Endodermal cell (in vitro differentiated cells): ENCODE results near the gene EIF5B. TPM values are rescaled to one million over a fixed set of nuclear protein-coding genes. Genes with fewer than 3 reads are reported as not detected.
"Not testable (repeated sequence)": the region's sequence is repeated elsewhere in the genome, so short reads cannot be mapped to it uniquely, and the experiment has no call there.

Experiments used
- DNase-seq: peaks from one replicate; pipeline ENCODE4 v3.0.0-alpha.2; 2017
- H3K27ac ChIP-seq: 2 replicates; pipeline ENCODE4 v1.5.1; 2013; ENCODE audit warnings: mild to moderate bottlenecking, low read depth, low read length, moderate library complexity
- H3K27me3 ChIP-seq: 2 replicates; pipeline ENCODE4 v1.6.1; 2013; ENCODE audit warnings: mild to moderate bottlenecking, low read length, moderate library complexity; ENCODE audit not compliant: insufficient read depth, control insufficient read depth, poor library complexity, severe bottlenecking
- H3K36me3 ChIP-seq: 2 replicates; pipeline ENCODE4 v1.7.0; 2013; ENCODE audit warnings: mild to moderate bottlenecking, low read length, moderate library complexity; ENCODE audit not compliant: control insufficient read depth, insufficient read depth
- H3K4me1 ChIP-seq: one replicate; pipeline ENCODE4 v1.7.0; 2013; ENCODE audit warnings: low read length; ENCODE audit not compliant: control insufficient read depth, insufficient read depth
- H3K4me3 ChIP-seq: 2 replicates; pipeline ENCODE4 v1.5.1; 2013; ENCODE audit warnings: mild to moderate bottlenecking, low read length, moderate library complexity
- H3K9ac ChIP-seq: 2 replicates; pipeline ENCODE4 v1.6.1; 2013; ENCODE audit warnings: mild to moderate bottlenecking, low read length, moderate library complexity; ENCODE audit not compliant: poor library complexity, severe bottlenecking; ENCODE audit errors: extremely low read depth
- H3K9me3 ChIP-seq: 2 replicates; pipeline ENCODE4 v1.6.1; 2013; ENCODE audit warnings: mild to moderate bottlenecking, low read length, moderate library complexity; ENCODE audit not compliant: control insufficient read depth
- H3K27ac Mint-ChIP-seq: 2 replicates; pipeline ENCODE4 v1.8.0; 2020; ENCODE audit warnings: mixed read lengths
- H3K27me3 Mint-ChIP-seq: 2 replicates; pipeline ENCODE4 v1.8.0; 2021; ENCODE audit warnings: mild to moderate bottlenecking, mixed read lengths; ENCODE audit not compliant: insufficient read depth
- H3K36me3 Mint-ChIP-seq: 2 replicates; pipeline ENCODE4 v1.8.0; 2020; ENCODE audit warnings: low read depth, mixed read lengths
- H3K4me1 Mint-ChIP-seq: 2 replicates; pipeline ENCODE4 v1.8.0; 2020; ENCODE audit warnings: mixed read lengths
- H3K4me3 Mint-ChIP-seq: 2 replicates; pipeline ENCODE4 v1.8.0; 2020; ENCODE audit warnings: mild to moderate bottlenecking, moderate library complexity, mixed read lengths
- H3K9me3 Mint-ChIP-seq: 2 replicates; pipeline ENCODE4 v1.8.0; 2020; ENCODE audit warnings: mild to moderate bottlenecking, mixed read lengths
- CTCF ChIP-seq: fragments of 200-600 bp; sonication (generic); conservative IDR thresholded peaks from 2 replicates; pipeline ENCODE4 v1.5.0; 2021; ENCODE audit warnings: antibody characterized with exemption, mild to moderate bottlenecking
- WGBS, 2 experiments: methylation state at CpG; one replicate each; pipeline versions ENCODE4 v1.1.5 to v1.1.7; 2013; ENCODE audit warnings: missing lambda C conversion rate in 2 of 2, mixed read lengths in 1 of 2; ENCODE audit not compliant: insufficient coverage in 1 of 2, insufficient read length in 1 of 2; 5-methylcytosine and 5-hydroxymethylcytosine counted together
- long read RNA-seq, 4 experiments: library from polyadenylated mRNA in 2 of 4; library from RNA in 1 of 4; library from capped mRNA in 1 of 4; stranded (forward) in 3 of 4; unstranded in 1 of 4; transcript quantifications; one replicate each; pipeline ENCODE4 v2.0.0, GENCODE V29; 2020 to 2021; ENCODE audit warnings: inconsistent platforms in 1 of 4
- polyA plus RNA-seq, 2 experiments: library from polyadenylated mRNA; stranded (reverse); fragments of 50-300 nt; gene quantifications; one replicate each; pipeline ENCODE4 v1.2.3, GENCODE V29; 2013
- total RNA-seq, 2 donors: library from RNA; stranded (reverse); fragmentation: NEBNext Ultra II Directional in 1 of 2; extraction: Animal tissue kit (Norgen Biotek cat#: 25700) in 1 of 2; gene quantifications; 2 replicates in 1 of 2; 3 replicates in 1 of 2; pipeline ENCODE4 v1.2.1, GENCODE V29; 2021

EIF5B gene
- total RNA-seq, result 10 to 100 TPM; 54.2 to 63.6 TPM
- 38.9 TPM for polyA plus RNA-seq (2013, experiment 1 of 2)
- polyA plus RNA-seq (2013, experiment 2 of 2), result 41.2 TPM
- long read RNA-seq, experiment 1, partial matches to known transcripts, result 29 of 37 reads
- long read RNA-seq, experiment 1, other reads (novel, unspliced or antisense), result 7 of 37 reads
- long read RNA-seq, experiment 2, full-length matches to known transcripts, result 95 of 169 reads
- long read RNA-seq, experiment 2, partial matches to known transcripts, result 53 of 169 reads
- long read RNA-seq, experiment 2, other reads (novel, unspliced or antisense), result 21 of 169 reads
- long read RNA-seq, experiment 3, partial matches to known transcripts, result 32 of 35 reads
- long read RNA-seq, experiment 3, other reads (novel, unspliced or antisense), result 3 of 35 reads
- long read RNA-seq, experiment 4, full-length matches to known transcripts, result 1 of 382 reads
- long read RNA-seq, experiment 4, partial matches to known transcripts, result 375 of 382 reads
- long read RNA-seq, experiment 4, other reads (novel, unspliced or antisense), result 6 of 382 reads

GRCh38 chr2:99337113-99338028, at the start of gene EIF5B:
Gene EIF5B (plus strand): TSS chr2:99337389. CDS start chr2:99337555, 166 bp downstream.
- H3K9me3 Mint-ChIP-seq, result no peaks in the 10 kb centered on the region
- 0% methylated on average over 28 to 87 of the region's 87 CpGs for WGBS, 2 experiments
- peak within 1 kb of the TSS; percentile 92 for H3K27ac ChIP-seq

GRCh38 chr2:99297994-99298393, 39.2 kb upstream of the EIF5B start:
- H3K27me3 ChIP-seq, result no peaks in the 10 kb centered on the region
- Mint-ChIP-seq H3K4me3 (no peak overlapping the region), H3K27ac (no peak overlapping the region), H3K4me1 (no peaks in the 10 kb centered on the region), H3K36me3 (no peaks in the 10 kb centered on the region), H3K9me3 (no peaks in the 10 kb centered on the region), H3K27me3 (no peaks in the 10 kb centered on the region)
- no peak for TF ChIP-seq CTCF
- WGBS, 2 experiments, result 88 to 100% methylated on average over 2 of the region's 2 CpGs
- H3K9me3 ChIP-seq, result no peaks in the 10 kb centered on the region
- no peaks in the 10 kb centered on the region for H3K36me3 ChIP-seq
- no peak overlapping the region for H3K9ac ChIP-seq
- DNase-seq, result no peak
- no peak overlapping the region for H3K4me3 ChIP-seq
- H3K4me1 ChIP-seq, result no peaks in the 10 kb centered on the region
- no peak overlapping the region for H3K27ac ChIP-seq

More at GRCh38 chr2:99337113-99338028, at the start of gene EIF5B:
- no peaks in the 10 kb centered on the region for H3K9me3 ChIP-seq
- peaks cover 19% of the 10 kb centered on the region for H3K36me3 ChIP-seq
- Mint-ChIP-seq H3K36me3 (peaks cover 9% of the 10 kb centered on the region), H3K4me3 (no peak within 1 kb of the TSS), H3K27ac (no peak within 1 kb of the TSS), H3K4me1 (peaks cover 15% of the 10 kb centered on the region), H3K27me3 (no peaks in the 10 kb centered on the region)
- no peaks in the 10 kb centered on the region for H3K4me1 ChIP-seq
- no peaks in the 10 kb centered on the region for H3K27me3 ChIP-seq
- peak; percentile 98 for DNase-seq
- H3K9ac ChIP-seq, result peak within 1 kb of the TSS; percentile 88
- peak; percentile 79 for TF ChIP-seq CTCF
- H3K4me3 ChIP-seq, result peak within 1 kb of the TSS; percentile 96

GRCh38 chr2:99299580-99299979, 37.6 kb upstream of the EIF5B start:
- TF ChIP-seq CTCF, result no peak
- Histone ChIP-seq H3K9me3 (no peaks in the 10 kb centered on the region), H3K36me3 (no peaks in the 10 kb centered on the region), H3K4me3 (no peak overlapping the region), H3K4me1 (no peaks in the 10 kb centered on the region), H3K27me3 (no peaks in the 10 kb centered on the region), H3K9ac (no peak overlapping the region), H3K27ac (no peak overlapping the region)
- Mint-ChIP-seq H3K27me3 (no peaks in the 10 kb centered on the region), H3K36me3 (no peaks in the 10 kb centered on the region), H3K4me3 (no peak overlapping the region), H3K4me1 (no peaks in the 10 kb centered on the region), H3K9me3 (no peaks in the 10 kb centered on the region), H3K27ac (no peak overlapping the region)
- DNase-seq, result no peak
- 83 to 92% methylated on average over 1 to 7 of the region's 7 CpGs for WGBS, 2 experiments

GRCh38 chr2:99301097-99301496, 36.1 kb upstream of the EIF5B start, which contains the start of gene LYG1:
Gene LYG1 (minus strand): TSS chr2:99301197. CDS start chr2:99295670, 5,527 bp downstream.
- WGBS, 2 experiments, result no CpG with 5 or more reads among the region's 2 CpGs
- not testable (repeated sequence) for H3K9ac ChIP-seq, H3K27ac ChIP-seq, H3K36me3 Mint-ChIP-seq, H3K9me3 Mint-ChIP-seq, H3K4me3 ChIP-seq, DNase-seq, H3K27ac Mint-ChIP-seq, H3K36me3 ChIP-seq, H3K4me1 Mint-ChIP-seq, H3K4me1 ChIP-seq, H3K9me3 ChIP-seq, H3K4me3 Mint-ChIP-seq, H3K27me3 ChIP-seq, H3K27me3 Mint-ChIP-seq
